ENCODE data around the gene GLP2R.
"Not testable (repeated sequence)": the region's sequence is repeated elsewhere in the genome, so short reads cannot be mapped to it uniquely, and the experiment has no call there.

Gene GLP2R, protein sequence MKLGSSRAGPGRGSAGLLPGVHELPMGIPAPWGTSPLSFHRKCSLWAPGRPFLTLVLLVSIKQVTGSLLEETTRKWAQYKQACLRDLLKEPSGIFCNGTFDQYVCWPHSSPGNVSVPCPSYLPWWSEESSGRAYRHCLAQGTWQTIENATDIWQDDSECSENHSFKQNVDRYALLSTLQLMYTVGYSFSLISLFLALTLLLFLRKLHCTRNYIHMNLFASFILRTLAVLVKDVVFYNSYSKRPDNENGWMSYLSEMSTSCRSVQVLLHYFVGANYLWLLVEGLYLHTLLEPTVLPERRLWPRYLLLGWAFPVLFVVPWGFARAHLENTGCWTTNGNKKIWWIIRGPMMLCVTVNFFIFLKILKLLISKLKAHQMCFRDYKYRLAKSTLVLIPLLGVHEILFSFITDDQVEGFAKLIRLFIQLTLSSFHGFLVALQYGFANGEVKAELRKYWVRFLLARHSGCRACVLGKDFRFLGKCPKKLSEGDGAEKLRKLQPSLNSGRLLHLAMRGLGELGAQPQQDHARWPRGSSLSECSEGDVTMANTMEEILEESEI

DNA sequence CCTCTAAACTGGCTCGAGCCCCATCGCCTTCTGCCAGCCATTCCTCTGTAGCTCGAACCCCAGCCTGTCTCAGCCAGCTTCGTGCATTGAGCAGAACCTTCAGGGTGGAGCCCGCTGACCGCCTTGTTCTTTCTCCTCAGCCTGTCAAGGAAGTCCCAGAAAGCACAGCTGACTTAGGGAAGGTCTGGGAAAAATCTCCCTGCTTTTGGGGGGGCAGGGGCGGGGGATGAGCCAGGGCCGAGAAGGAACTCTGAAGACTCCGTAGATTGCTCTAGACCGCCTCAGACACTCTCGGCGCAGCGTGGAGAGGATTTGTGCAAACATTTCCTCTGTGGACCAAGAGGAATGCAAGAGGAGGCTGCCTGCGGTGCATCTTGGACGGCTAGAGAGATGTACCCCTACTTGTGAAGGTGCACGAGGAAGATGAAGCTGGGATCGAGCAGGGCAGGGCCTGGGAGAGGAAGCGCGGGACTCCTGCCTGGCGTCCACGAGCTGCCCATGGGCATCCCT, at the start of gene GLP2R:
Gene GLP2R, plus strand, starts transcription at position 284 of the 510 bp plus-strand sequence. Its CDS starts 140 bp downstream, at position 424.
- H3K4me1 Mint-ChIP-seq (ENCODE audit: low read depth), result no peaks in the 10 kb centered on the region
- no peaks in the 10 kb centered on the region for H3K27me3 Mint-ChIP-seq
- H3K4me3 Mint-ChIP-seq, result no peak within 1 kb of the TSS
- H3K27ac Mint-ChIP-seq, result no peak within 1 kb of the TSS
- H3K36me3 Mint-ChIP-seq (ENCODE audit: low read depth), result no peaks in the 10 kb centered on the region
- H3K9me3 Mint-ChIP-seq, result no peaks in the 10 kb centered on the region

DNA sequence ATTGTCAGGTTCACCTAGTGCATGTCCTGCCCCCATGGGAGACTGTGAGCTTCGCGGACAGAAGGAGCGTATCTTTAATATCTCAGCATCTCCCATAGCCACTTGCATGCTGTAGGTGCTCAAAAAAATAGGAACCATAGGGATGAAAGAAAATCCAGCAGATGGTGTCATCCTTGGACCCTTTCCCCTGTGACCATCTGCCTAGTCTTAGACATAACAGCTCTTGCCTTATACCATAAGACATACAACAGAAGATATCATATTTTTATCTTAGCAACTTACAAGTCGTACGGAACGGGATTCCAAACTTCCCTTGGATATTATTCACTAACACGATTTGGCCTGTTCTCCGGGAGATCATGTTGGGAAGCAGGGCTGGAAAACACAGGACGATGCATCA, 48.8 kb upstream of the GLP2R start:
- H3K27me3 Mint-ChIP-seq, result peaks cover 4% of the 10 kb centered on the region
- no peaks in the 10 kb centered on the region for H3K36me3 Mint-ChIP-seq (ENCODE audit: low read depth)
- no peaks in the 10 kb centered on the region for H3K4me1 Mint-ChIP-seq (ENCODE audit: low read depth)
- no peak overlapping the region for H3K27ac Mint-ChIP-seq
- H3K4me3 Mint-ChIP-seq, result no peak overlapping the region
- H3K9me3 Mint-ChIP-seq, result no peaks in the 10 kb centered on the region

DNA sequence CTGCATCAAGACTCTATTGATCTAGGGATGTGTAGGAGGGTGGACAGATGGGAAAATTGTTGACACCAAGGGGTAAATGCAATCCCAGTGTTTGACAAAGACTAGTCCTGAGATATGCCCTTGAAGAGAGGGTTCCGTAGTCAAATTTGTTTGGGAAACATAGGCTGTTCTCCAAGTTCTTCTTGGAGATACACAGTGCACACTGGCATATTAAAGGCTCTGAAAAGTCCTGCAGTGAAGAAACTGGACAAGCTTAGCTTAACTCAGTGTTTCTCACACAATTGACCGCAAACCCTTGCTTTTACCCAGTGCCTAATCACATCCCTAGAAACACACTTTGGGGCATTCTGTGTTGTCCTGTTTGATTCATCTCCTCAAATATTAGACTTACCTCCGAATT, 45.2 kb upstream of the GLP2R start:
- Mint-ChIP-seq H3K4me3 (no peak overlapping the region), H3K27me3 (peaks cover 4% of the 10 kb centered on the region), H3K36me3 (ENCODE audit: low read depth) (no peaks in the 10 kb centered on the region), H3K9me3 (no peaks in the 10 kb centered on the region), H3K27ac (no peak overlapping the region), H3K4me1 (ENCODE audit: low read depth) (no peaks in the 10 kb centered on the region)

DNA sequence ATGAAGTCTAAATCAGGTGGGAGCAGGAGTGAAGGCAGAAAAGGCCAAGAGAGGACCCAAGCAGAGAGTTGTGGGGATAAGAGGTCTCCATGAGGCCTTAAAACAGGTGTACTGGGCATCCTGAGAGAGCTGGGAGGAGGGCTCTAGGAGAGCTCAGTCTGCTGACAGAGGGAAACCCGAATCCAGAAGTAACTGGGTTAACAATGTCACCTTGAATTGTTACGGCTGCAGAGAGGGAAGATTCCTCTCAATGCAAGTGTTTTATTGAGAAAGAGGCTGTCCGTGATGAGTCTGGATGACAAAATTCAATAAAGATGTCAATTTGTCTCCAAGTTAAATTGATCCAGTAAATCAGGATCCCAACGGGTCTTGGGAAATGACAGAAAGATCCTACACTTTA, 42.7 kb upstream of the GLP2R start:
- Mint-ChIP-seq H3K9me3 (no peaks in the 10 kb centered on the region), H3K4me1 (ENCODE audit: low read depth) (no peaks in the 10 kb centered on the region), H3K27me3 (peaks cover 3% of the 10 kb centered on the region), H3K4me3 (no peak overlapping the region), H3K27ac (no peak overlapping the region), H3K36me3 (ENCODE audit: low read depth) (no peaks in the 10 kb centered on the region)

DNA sequence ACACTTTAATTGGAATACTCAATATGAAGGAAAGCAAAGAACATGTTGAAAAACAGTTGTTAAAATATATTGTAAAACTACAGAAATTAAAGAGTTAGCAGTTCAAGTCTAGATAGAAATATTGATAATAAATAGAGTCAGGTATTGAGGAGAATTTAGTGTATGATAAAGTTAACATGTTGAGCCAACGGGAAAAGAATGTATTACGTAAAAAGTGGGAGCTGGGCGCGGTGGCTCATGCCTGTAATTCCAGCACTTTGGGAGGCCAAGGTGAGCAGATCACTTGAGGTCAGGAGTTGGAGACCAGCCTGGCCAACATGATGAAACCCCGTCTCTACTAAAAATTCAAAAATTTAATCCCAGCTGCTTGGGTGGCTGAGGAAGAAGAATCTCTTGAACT, 42.3 kb upstream of the GLP2R start:
- not testable (repeated sequence) for H3K27me3 Mint-ChIP-seq; H3K9me3 Mint-ChIP-seq; H3K4me3 Mint-ChIP-seq; H3K27ac Mint-ChIP-seq; H3K4me1 Mint-ChIP-seq (ENCODE audit: low read depth); H3K36me3 Mint-ChIP-seq (ENCODE audit: low read depth)

DNA sequence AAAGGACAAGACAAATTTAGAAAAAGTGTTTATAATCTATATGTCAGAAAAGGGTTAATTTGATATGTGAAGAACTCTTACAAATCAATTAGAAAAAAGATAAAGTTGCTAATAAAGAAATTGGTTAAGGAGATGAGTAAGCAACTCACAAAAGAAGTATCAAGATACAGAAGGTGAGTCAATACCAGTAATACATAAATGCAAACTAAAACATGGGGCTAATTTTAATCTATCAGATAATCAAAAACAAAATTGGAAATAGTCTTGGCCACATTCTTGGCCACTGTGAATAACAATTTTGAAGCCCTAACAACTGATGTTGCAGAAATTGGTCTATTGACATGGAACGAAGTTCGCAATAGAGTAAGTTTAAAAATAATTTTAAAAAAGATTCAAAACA, 41.2 kb upstream of the GLP2R start:
- Mint-ChIP-seq H3K27ac (no peak overlapping the region), H3K27me3 (peaks cover 3% of the 10 kb centered on the region), H3K9me3 (no peaks in the 10 kb centered on the region), H3K4me3 (no peak overlapping the region), H3K36me3 (ENCODE audit: low read depth) (no peaks in the 10 kb centered on the region), H3K4me1 (ENCODE audit: low read depth) (no peaks in the 10 kb centered on the region)

DNA sequence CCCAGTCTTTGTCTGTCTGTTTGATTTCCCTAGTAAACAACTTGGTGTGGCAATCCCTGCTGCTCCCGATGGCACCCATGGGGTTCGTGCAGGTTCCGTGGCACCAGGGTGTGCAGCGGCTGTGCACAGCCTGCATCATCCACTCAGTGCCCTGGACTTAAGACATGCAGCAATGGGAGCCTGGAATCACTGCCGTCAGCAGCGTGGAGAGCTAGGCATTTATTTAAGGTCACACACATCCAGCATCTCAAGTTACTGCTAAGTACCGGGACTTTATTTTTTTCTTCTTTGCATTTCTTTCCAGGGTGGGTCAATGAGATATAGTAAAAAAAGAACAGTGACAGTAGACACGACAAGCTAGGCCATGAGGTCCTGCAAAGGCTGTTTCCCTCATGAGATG, 37.1 kb upstream of the GLP2R start:
- H3K9me3 Mint-ChIP-seq, result no peaks in the 10 kb centered on the region
- peaks cover 3% of the 10 kb centered on the region for H3K27me3 Mint-ChIP-seq
- no peak overlapping the region for H3K27ac Mint-ChIP-seq
- H3K36me3 Mint-ChIP-seq (ENCODE audit: low read depth), result no peaks in the 10 kb centered on the region
- H3K4me3 Mint-ChIP-seq, result no peak overlapping the region
- H3K4me1 Mint-ChIP-seq (ENCODE audit: low read depth), result no peaks in the 10 kb centered on the region

DNA sequence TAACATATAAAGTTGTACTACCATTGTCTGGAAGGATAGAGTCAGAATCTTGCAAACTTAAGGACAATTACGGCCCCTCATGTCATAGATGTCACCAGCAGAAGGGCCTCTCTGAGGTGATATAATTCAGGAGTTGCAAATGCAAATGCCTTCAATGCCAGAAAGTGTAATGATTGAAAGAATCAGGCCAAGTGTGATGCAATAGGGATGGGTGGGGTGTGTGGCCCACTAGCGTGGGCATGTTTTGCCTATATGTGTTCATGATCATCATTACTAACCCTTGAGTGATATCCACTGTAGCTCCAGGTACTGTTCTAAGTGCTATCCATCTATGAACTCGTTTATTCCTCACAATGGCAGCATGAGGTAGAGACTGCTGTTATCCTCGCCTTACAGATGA, 35.4 kb upstream of the GLP2R start:
- Mint-ChIP-seq H3K27ac (no peak overlapping the region), H3K4me1 (ENCODE audit: low read depth) (no peaks in the 10 kb centered on the region), H3K4me3 (no peak overlapping the region), H3K36me3 (ENCODE audit: low read depth) (no peaks in the 10 kb centered on the region), H3K27me3 (peaks cover 3% of the 10 kb centered on the region), H3K9me3 (no peaks in the 10 kb centered on the region)

DNA sequence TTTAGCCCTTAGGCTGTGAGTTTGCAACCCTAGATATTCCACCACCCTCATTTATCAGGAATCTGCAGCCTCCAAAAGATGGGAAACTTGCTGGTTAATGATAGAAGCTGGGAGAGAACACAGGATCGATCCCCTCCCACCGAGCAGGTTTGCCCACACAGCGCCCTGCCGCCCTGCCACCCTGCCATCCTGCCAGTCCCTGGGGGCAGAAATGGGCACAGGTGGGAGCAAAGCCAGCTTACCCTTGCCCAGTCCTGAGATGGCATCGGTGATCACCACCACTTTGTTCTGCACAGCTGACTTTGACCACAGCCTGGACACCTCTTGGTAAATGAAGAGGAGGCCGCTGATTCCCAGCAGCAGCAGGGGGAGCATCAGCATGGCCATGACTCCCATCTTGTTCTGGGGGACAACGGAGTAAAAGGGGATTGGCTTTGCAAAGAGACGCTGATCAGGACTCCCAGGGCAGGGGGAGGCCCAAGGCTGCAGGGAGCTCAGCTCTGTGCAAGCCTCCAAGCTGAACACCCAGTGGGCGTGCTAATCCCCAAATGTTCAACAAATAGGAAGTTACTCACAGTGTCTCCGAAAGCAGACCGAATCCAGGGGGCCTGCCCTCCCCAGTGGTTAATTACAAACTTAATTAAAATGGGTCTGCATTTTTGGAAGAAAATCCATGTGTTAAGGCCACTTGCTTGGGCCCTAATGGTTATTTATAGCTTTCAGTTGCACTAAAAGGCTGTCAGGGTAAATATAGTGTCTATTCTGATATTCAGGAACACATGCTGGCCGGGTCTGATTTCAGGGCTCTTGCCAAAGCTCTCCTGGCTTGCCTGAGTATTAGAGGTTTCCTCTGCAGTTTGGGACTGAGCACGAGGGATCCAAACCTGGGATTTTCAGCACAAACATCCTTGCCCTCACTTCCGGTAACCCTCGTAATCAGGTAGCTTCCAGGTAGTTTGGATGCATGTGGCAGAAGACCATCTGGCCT, 34.5 kb upstream of the GLP2R start, which contains the start of gene DHRS7C:
Gene DHRS7C, minus strand, starts transcription at position 704 of the 988 bp plus-strand sequence. Its CDS starts 308 bp downstream, at position 396.
- no peaks in the 10 kb centered on the region for H3K9me3 Mint-ChIP-seq
- H3K4me1 Mint-ChIP-seq (ENCODE audit: low read depth), result no peaks in the 10 kb centered on the region
- H3K4me3 Mint-ChIP-seq, result no peak within 1 kb of the TSS
- no peaks in the 10 kb centered on the region for H3K36me3 Mint-ChIP-seq (ENCODE audit: low read depth)
- peaks cover 4% of the 10 kb centered on the region for H3K27me3 Mint-ChIP-seq
- no peak within 1 kb of the TSS for H3K27ac Mint-ChIP-seq

DNA sequence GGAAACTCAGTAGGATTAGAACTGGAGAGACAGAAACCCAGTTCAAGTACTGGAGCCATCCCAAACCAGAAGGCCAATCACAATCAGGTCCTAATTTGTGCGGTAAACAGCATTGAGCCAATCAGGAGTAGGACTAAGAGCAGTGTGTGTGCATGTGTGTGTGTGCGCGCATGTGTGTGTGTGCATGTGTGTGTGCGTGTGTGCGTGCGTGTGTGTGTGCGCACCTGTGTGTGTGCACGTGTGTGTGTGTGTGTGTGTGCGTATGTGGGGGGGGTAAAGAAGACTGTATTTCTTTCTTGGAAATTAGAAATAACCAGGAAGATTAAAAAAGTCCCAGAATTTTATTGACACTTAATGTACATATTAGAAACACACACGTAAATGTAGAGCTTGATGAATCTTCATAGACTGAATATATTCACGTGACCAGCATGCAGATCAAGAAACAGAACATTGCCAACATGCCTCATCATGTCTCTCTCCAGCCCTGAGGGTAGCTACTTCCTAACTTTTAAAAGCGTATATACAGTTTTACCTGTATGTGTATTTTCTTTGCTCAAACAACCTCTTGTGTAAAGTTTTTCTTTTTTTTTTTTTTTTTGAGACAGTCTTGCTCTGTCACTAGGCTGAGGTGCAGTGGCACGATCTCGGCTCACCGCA, 33.4 kb upstream of the GLP2R start:
- Mint-ChIP-seq H3K9me3 (no peaks in the 10 kb centered on the region), H3K27ac (no peak overlapping the region), H3K4me3 (no peak overlapping the region), H3K27me3 (peaks cover 8% of the 10 kb centered on the region), H3K4me1 (ENCODE audit: low read depth) (no peaks in the 10 kb centered on the region), H3K36me3 (ENCODE audit: low read depth) (no peaks in the 10 kb centered on the region)

DNA sequence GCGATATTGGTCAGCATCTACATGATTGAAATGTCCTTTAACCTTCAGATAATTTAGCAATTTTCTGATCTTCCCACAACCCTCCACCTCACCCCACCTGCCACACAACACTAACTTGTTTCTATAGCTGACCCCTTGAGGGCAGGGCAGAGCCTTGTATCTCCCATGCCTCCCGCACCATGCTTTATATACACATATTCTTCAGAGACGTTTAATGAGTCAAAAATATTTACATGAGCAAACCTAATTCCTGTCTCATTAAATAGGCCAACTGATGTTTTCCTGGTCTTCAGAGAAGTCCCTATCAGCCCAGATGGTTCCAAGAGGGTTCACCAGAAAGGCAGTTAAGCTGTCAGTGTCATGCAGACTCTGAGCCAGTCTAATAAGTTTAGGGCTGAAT, 27.7 kb upstream of the GLP2R start:
- no peak overlapping the region for H3K27ac Mint-ChIP-seq
- no peaks in the 10 kb centered on the region for H3K9me3 Mint-ChIP-seq
- no peaks in the 10 kb centered on the region for H3K36me3 Mint-ChIP-seq (ENCODE audit: low read depth)
- peaks cover 14% of the 10 kb centered on the region for H3K27me3 Mint-ChIP-seq
- H3K4me3 Mint-ChIP-seq, result no peak overlapping the region
- no peaks in the 10 kb centered on the region for H3K4me1 Mint-ChIP-seq (ENCODE audit: low read depth)

DNA sequence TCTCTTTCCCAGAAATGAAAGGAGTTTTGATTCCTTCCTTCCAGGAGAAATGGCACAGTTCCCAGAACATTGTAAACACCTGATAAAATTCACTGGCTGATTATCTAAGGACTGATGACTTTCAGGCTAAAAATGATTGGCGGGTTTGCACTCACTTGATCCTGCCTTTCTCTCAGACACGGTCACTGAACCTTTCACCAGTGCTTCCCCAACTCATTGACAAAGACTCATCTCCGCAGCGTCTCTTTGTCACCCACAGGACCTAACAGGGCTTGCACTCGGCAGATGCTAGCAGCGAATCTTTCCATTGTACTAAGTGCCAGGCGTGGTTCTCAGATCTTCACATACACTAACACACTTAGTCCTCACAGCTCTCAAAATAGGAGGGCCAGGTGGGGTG, 27.0 kb upstream of the GLP2R start:
- Mint-ChIP-seq H3K4me3 (no peak overlapping the region), H3K27ac (no peak overlapping the region), H3K36me3 (ENCODE audit: low read depth) (no peaks in the 10 kb centered on the region), H3K4me1 (ENCODE audit: low read depth) (no peaks in the 10 kb centered on the region), H3K9me3 (no peaks in the 10 kb centered on the region), H3K27me3 (peaks cover 20% of the 10 kb centered on the region)

DNA sequence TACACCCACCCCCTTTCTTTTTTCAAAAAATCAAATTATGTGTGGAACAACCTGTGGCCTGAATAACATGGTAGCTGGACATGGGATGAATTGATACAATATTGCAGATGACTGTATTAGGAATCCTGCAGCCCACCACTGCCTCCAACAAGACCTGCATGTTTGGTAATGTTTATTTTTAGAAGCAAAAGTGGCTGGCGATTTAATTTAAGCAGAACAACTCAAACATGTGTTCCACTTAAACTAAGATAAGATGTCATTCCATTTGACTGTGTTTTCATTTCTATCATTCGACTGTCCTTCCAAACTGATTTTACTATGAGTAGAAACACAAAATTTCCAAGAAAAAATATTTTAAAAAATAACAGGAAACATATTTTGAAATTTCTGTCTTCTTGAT, 24.2 kb upstream of the GLP2R start:
- Mint-ChIP-seq H3K27me3 (peaks cover 16% of the 10 kb centered on the region), H3K36me3 (ENCODE audit: low read depth) (no peaks in the 10 kb centered on the region), H3K4me1 (ENCODE audit: low read depth) (no peaks in the 10 kb centered on the region), H3K9me3 (peaks cover 4% of the 10 kb centered on the region), H3K4me3 (no peak overlapping the region), H3K27ac (no peak overlapping the region)

DNA sequence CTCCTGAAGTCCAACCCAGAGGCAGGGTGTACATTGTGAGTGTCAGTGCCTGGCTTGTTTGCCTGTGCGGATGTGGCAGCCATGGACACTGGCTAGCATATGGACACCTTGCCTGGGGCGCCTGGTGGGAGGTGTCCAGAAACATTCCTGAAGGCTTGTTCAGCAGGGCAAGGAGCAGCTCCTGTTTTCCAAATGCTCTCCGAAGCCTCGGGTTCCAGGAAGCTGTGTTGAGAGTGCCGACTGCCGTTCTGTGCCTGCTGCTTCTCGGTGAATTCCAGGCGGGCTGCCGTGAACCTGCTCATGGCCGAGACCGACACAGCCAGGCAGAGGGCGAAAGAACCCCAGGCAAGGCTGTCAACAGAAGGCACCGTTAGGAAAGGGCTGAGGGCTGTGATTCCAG, 23.4 kb upstream of the GLP2R start:
- H3K9me3 Mint-ChIP-seq, result peaks cover 4% of the 10 kb centered on the region
- no peaks in the 10 kb centered on the region for H3K36me3 Mint-ChIP-seq (ENCODE audit: low read depth)
- H3K27me3 Mint-ChIP-seq, result peaks cover 14% of the 10 kb centered on the region
- no peak overlapping the region for H3K27ac Mint-ChIP-seq
- H3K4me3 Mint-ChIP-seq, result no peak overlapping the region
- H3K4me1 Mint-ChIP-seq (ENCODE audit: low read depth), result no peaks in the 10 kb centered on the region

All from stimulated activated naive CD8-positive, alpha-beta T cell treated with anti-CD3 and anti-CD28 coated beads, Interleukin-15, Interleukin-2, amounts not matched to agents 100 ng/mL and 50 ng/mL, for 24 hours (primary cell).